IgD-negative memory B cell (primary cell): ENCODE measurements around the gene PPIL4. TPM values are rescaled to one million over a fixed set of nuclear protein-coding genes. Genes with fewer than 3 reads are reported as not detected.
"Not testable (repeated sequence)": the region's sequence is repeated elsewhere in the genome, so short reads cannot be mapped to it uniquely, and the experiment has no call there.

Source experiments
- H3K27ac Mint-ChIP-seq, 3 donors: one replicate each; pipeline ENCODE4 v1.8.0; 2020 to 2022; ENCODE audit warnings: mild to moderate bottlenecking in 3 of 3, mixed read lengths in 3 of 3, moderate library complexity in 1 of 3
- H3K27me3 Mint-ChIP-seq: one replicate; pipeline ENCODE4 v1.8.0; 2021; ENCODE audit warnings: mixed read lengths
- H3K36me3 Mint-ChIP-seq: one replicate; pipeline ENCODE4 v1.8.0; 2020; ENCODE audit warnings: mild to moderate bottlenecking, mixed read lengths
- H3K4me1 Mint-ChIP-seq, 3 donors: one replicate each; pipeline ENCODE4 v1.8.0; 2020 to 2022; ENCODE audit warnings: mixed read lengths in 3 of 3, mild to moderate bottlenecking in 1 of 3
- H3K4me3 Mint-ChIP-seq, 4 donors: one replicate each; pipeline ENCODE4 v1.8.0; 2020 to 2022; ENCODE audit warnings: mild to moderate bottlenecking in 4 of 4, mixed read lengths in 4 of 4, moderate library complexity in 3 of 4
- H3K9me3 Mint-ChIP-seq, 3 donors: one replicate each; pipeline ENCODE4 v1.8.0; 2020 to 2021; ENCODE audit warnings: mixed read lengths in 3 of 3, mild to moderate bottlenecking in 1 of 3
- polyA plus RNA-seq: library from polyadenylated mRNA; unstranded; fragments of 300-500 nt; fragmentation: Illumina TruSeq; gene quantifications from one replicate; pipeline ENCODE4 v1.2.3, GENCODE V29; 2021

PPIL4 gene
- polyA plus RNA-seq, 1 donor from 2014 or later: 11.1 TPM

DNA sequence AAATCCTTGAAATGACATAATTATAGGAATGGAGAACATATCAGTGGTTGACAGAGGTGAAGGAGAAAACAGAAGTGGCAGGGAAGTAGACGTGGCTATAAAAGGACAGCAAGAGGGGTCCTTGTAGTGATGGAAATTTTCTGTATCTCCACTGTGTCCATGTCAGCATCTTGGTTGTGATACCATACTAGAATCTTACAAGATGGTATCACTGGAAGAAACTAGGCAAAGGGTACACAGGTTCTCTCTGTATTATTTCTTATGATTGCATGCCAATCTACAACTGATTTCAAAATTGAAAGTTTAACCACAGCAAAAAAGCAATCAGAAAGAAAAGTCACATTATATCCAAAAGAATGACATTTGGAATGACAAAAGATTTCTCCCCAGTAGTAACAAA lies 44.6 kb downstream of the PPIL4 start:
- Mint-ChIP-seq H3K4me1 (peaks cover 7 to 8% (median 7%) of the 10 kb centered on the region in 3 donors), H3K27ac (peak overlapping the region in 1 of 3 donors; percentile 48), H3K36me3 (peaks cover 7% of the 10 kb centered on the region), H3K4me3 (no peak overlapping the region), H3K27me3 (no peaks in the 10 kb centered on the region), H3K9me3 (no peaks in the 10 kb centered on the region)

DNA sequence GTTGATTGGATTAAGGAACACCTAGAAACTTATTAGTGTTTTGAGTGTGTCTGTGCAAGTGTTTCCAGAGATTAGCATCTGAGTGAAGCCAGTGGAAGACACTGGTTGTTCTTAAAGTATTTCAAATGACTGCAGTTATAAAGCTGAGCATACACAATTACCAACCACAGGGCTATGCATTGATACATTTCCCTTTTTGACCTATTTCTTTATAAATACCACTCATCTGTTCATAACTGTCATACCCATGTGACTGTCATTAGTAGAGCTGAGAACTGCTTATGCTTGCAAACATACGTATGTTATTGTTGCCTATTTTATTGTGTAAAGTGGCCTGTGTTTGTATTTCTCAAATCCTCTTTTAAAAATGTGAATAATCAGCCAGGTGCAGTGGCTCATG lies 45.7 kb downstream of the PPIL4 start:
- Mint-ChIP-seq H3K27me3 (no peaks in the 10 kb centered on the region), H3K4me1 (peaks cover 13 to 16% (median 14%) of the 10 kb centered on the region in 3 donors), H3K36me3 (no peaks in the 10 kb centered on the region), H3K9me3 (no peaks in the 10 kb centered on the region), H3K4me3 (no peak overlapping the region), H3K27ac (peak overlapping the region; percentile 16 to 76 (median 25))

DNA sequence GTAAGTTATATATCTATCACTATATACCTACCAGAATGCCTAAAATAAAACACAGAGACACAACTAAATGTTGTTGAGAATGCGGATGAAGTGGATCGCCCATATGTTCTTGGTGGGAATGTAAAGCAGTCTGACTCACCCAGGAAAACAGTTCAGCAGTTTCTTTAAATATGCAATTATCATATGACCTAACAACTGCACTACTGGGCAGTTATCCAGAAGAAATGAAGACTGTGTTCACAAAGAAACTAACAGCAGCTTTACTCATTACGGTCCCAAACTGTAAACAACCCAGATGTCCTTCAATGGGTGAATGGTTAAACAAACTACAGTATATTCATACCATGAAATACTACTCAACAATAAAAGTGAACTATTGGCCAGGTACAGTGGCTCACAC lies 46.8 kb downstream of the PPIL4 start:
- no peaks in the 10 kb centered on the region for H3K9me3 Mint-ChIP-seq
- H3K27ac Mint-ChIP-seq: peak overlapping the region in 1 of 3 donors; percentile 67
- no peaks in the 10 kb centered on the region for H3K36me3 Mint-ChIP-seq
- H3K4me1 Mint-ChIP-seq: peaks cover 21 to 26% (median 22%) of the 10 kb centered on the region in 3 donors
- H3K4me3 Mint-ChIP-seq: no peak overlapping the region
- no peaks in the 10 kb centered on the region for H3K27me3 Mint-ChIP-seq

DNA sequence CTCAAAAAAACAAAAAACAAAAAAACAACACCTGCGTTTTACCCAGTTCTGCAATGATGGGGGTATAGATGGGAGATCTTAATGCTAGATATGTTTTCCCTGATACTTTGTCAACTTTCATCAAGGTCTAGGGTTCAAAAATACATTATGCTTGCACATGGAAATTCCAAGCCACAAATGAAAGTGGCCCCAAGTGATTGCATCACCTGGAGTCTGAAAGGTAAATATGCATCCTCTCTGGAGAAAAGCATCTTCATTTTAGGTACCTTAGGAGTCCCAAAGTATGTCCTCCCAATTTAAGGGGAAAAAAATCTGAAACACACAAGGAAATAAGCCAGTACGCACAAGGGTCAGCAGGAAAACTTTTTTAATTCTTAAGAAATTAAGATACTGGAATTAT lies 48.5 kb downstream of the PPIL4 start:
- Mint-ChIP-seq H3K27me3 (no peaks in the 10 kb centered on the region), H3K4me1 (peaks cover 31 to 35% (median 33%) of the 10 kb centered on the region in 3 donors), H3K4me3 (no peak overlapping the region), H3K9me3 (no peaks in the 10 kb centered on the region), H3K27ac (peak overlapping the region in 1 of 3 donors; percentile 90), H3K36me3 (no peaks in the 10 kb centered on the region)

DNA sequence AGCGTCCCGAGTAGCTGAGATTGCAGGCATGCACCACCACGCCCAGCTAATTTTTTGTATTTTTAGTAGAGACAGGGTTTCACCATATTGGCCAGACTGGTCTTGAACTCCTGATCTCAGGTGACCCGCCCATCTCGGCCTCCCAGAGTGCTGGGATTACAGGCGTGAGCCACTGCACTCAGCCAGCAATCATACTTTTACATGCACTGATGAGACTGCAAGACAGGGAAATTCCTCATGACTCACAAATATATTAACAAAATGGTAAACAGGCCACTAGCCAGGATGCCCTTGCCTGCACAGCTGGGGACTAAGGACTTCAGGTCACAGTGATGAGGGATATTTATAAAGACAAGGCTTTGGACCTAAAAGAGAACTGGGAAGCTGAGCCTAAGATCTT lies 49.2 kb downstream of the PPIL4 start:
- H3K9me3 Mint-ChIP-seq, H3K27me3 Mint-ChIP-seq, H3K36me3 Mint-ChIP-seq: not testable (repeated sequence)
- Mint-ChIP-seq H3K4me3 (peak overlapping the region in 2 of 4 donors; percentile 68 to 84), H3K4me1 (peaks cover 31 to 35% (median 33%) of the 10 kb centered on the region in 3 donors), H3K27ac (peak overlapping the region; percentile 26 to 97 (median 78))

DNA sequence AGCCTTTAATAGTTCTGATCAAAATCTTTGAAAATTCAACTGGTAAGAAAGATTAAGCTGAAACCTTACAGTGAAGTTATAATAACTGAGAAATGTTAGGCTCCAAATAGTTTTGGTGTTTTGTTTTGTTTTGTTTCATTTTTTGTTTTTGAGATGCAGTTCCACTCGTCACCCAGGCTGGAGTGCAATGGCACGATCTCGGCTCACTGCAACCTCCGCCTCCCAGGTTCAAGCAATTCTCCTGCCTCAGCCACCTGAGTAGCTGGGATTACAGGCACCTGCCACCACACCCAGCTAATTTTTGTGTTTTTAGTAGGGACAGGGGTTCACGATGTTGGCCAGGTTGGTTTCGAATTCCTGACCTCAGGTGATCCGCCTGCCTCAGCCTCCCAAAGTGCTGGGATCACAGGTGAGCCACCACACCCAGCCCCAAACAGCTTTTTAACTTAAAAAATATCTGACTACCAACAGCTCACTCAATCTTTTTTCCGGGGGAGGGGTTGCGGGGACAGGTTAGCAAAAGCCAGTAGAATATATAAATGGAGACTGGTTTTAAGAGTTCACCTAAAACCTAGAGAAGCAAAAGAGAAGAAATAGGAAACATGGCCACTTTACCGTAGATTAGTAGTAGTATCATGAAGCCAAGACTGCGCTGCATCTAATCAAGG lies 50.4 kb downstream of the PPIL4 start:
- Mint-ChIP-seq H3K4me1 (peaks cover 31 to 37% (median 35%) of the 10 kb centered on the region in 3 donors), H3K4me3 (peak overlapping the region; percentile 58 to 84 (median 70)), H3K27ac (peak overlapping the region; percentile 78 to 97 (median 90))
- H3K36me3 Mint-ChIP-seq, H3K9me3 Mint-ChIP-seq, H3K27me3 Mint-ChIP-seq: not testable (repeated sequence)

DNA sequence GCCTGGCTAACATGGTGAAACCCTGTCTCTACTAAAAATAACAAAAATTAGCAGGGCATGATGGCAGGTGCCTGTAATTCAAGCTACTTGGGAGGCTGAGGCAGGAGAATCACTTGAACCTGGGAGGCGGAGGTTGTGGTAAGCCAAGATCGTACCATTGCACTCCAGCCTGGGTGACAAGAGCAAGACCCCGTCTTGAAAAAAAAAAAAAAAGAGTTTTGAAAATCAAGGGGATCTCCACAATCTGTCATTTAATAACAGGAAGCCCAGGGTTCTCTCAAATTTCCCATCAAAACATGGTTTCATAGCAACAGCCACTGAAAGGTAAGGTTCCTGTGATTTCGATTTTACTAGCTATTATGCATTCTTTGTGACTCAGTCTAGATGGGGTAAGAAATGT lies 51.0 kb downstream of the PPIL4 start:
- Mint-ChIP-seq H3K4me1 (peaks cover 31 to 40% (median 39%) of the 10 kb centered on the region in 3 donors), H3K4me3 (peak overlapping the region; percentile 45 to 84 (median 65)), H3K27ac (peak overlapping the region; percentile 78 to 97 (median 90))
- H3K9me3 Mint-ChIP-seq, H3K27me3 Mint-ChIP-seq, H3K36me3 Mint-ChIP-seq: not testable (repeated sequence)

DNA sequence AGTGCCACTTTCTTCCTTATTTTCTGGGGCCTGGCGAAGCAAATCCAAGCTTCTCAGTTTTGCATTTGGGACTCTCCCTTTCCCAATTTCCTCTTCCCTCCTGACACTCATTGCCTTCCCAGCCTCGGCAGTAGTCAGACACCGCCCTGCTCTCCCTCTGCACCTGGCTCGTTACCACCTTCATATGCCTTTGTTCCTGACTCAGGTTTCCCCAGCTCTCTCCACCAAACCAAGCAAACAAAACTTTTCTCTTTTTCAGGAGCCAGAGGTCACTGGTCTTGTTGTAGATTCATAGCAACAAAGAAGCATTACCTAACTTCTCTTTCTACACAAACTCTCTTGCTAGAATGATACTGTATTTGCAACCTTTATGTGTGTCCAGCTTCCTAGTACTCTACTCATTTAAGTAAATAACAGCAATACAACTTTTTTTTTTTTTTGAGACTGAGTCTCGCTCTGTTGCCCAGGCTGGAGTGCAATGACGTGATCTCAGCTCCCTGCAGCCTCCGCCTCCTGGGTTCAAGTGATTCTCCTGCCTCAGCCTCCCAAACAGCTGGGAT lies 52.0 kb downstream of the PPIL4 start:
- Mint-ChIP-seq H3K4me1 (peaks cover 31 to 47% (median 42%) of the 10 kb centered on the region in 3 donors), H3K27me3 (no peaks in the 10 kb centered on the region), H3K27ac (peak overlapping the region; percentile 61 to 97 (median 78)), H3K9me3 (no peaks in the 10 kb centered on the region), H3K4me3 (peak overlapping the region in 3 of 4 donors; percentile 6 to 73 (median 45)), H3K36me3 (no peaks in the 10 kb centered on the region)

DNA sequence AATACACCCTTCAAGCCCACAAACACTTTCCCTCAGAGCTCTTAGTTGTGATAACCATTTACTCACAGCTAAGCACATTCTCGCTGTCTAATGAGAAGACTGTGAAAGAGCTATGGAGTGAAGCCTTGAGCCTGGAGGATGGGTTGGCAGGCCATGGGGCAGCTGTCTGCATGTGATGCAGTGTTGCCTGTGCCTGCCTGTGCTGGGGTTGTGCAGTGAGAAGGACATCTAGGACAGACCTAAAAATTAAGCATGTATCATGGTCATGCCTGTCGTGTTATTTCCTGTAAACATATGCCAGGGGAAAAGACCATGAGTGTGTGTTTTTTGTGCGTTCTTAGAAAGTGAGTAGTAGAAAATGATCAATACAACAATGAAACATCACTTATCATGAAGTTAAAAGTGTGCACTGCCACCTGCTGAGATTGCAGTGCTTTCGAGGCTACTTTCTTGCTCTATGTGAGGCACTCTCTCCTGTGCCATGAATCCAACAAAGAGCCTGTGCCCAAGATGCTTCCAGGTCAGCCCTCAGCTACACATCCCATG lies 53.0 kb downstream of the PPIL4 start:
- Mint-ChIP-seq H3K36me3 (no peaks in the 10 kb centered on the region), H3K27me3 (no peaks in the 10 kb centered on the region), H3K9me3 (no peaks in the 10 kb centered on the region), H3K4me1 (peaks cover 34 to 52% (median 47%) of the 10 kb centered on the region in 3 donors), H3K27ac (peak overlapping the region in 2 of 3 donors; percentile 5 to 78), H3K4me3 (peak overlapping the region in 1 of 4 donors; percentile 22)

DNA sequence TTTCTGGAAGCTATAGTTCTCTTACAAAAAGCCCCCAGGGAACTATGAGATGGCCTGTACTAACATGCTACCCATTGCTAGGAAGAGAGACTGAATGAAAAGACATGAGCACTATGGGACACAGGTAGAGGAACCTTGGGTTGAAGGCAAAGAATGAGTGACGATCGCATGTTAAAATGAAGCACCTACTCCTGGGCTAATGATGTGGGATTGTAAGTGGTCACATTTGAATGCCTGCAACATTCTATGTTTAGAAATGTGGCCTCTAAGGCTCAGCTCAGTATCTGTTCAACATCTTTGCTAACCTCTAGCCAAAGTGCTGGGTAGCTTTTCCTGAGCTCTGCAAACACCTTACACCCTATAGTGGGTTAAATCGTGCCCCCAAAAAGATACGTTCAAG lies 55.9 kb downstream of the PPIL4 start:
- Mint-ChIP-seq H3K27ac (peak overlapping the region in 1 of 3 donors; percentile 68), H3K9me3 (no peaks in the 10 kb centered on the region), H3K27me3 (no peaks in the 10 kb centered on the region), H3K4me1 (peaks cover 34 to 52% (median 43%) of the 10 kb centered on the region in 3 donors), H3K36me3 (no peaks in the 10 kb centered on the region), H3K4me3 (peak overlapping the region in 1 of 4 donors; percentile 25)

DNA sequence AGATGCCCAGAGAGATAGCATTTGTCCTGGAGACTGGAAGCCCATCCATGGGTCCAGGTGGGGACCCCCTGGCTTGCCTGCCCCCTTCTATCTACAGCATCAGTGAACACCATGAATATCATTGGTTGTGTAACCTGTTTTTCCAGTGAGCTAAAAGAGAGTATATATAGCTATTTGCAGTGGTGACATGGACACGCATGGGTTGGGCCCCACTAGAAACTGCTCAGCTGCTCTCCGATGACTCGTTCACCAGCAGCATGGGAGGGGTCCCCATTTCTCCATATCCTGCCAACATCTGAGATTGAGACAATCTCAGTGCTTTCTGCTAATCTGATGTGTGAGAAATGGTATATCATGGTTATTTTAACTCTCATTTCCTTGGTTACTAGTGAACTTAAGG lies 57.0 kb downstream of the PPIL4 start:
- Mint-ChIP-seq H3K27me3 (no peaks in the 10 kb centered on the region), H3K27ac (peak overlapping the region; percentile 40 to 87 (median 41)), H3K4me1 (peaks cover 26 to 47% (median 37%) of the 10 kb centered on the region in 3 donors), H3K9me3 (no peaks in the 10 kb centered on the region), H3K4me3 (peak overlapping the region in 3 of 4 donors; percentile 14 to 81 (median 74)), H3K36me3 (no peaks in the 10 kb centered on the region)

DNA sequence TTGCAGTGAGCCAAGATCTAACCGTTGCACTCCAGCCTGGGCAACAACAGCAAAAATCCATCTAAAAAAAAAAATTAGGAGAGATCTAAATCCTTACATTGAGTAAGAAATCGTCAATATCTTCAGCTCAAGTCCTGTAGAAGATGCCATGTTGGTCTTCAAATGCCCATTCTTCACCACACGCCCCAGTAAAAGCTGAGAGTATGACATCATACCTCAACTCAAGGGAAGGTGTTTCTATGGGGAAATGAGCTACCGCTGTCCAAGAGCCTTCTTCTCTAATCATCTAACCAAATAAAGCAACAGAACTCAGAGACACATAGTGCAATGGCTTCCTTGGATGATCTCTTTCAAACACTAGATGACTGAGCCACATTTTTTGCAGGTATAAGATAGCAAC lies 58.5 kb downstream of the PPIL4 start:
- peak overlapping the region; percentile 62 to 88 (median 71) for H3K27ac Mint-ChIP-seq
- H3K36me3 Mint-ChIP-seq: peaks cover under 1% of the 10 kb centered on the region
- H3K9me3 Mint-ChIP-seq: no peaks in the 10 kb centered on the region
- H3K4me3 Mint-ChIP-seq: peak overlapping the region in 3 of 4 donors; percentile 9 to 56 (median 50)
- peaks cover 27 to 40% (median 33%) of the 10 kb centered on the region in 3 donors for H3K4me1 Mint-ChIP-seq
- no peaks in the 10 kb centered on the region for H3K27me3 Mint-ChIP-seq

DNA sequence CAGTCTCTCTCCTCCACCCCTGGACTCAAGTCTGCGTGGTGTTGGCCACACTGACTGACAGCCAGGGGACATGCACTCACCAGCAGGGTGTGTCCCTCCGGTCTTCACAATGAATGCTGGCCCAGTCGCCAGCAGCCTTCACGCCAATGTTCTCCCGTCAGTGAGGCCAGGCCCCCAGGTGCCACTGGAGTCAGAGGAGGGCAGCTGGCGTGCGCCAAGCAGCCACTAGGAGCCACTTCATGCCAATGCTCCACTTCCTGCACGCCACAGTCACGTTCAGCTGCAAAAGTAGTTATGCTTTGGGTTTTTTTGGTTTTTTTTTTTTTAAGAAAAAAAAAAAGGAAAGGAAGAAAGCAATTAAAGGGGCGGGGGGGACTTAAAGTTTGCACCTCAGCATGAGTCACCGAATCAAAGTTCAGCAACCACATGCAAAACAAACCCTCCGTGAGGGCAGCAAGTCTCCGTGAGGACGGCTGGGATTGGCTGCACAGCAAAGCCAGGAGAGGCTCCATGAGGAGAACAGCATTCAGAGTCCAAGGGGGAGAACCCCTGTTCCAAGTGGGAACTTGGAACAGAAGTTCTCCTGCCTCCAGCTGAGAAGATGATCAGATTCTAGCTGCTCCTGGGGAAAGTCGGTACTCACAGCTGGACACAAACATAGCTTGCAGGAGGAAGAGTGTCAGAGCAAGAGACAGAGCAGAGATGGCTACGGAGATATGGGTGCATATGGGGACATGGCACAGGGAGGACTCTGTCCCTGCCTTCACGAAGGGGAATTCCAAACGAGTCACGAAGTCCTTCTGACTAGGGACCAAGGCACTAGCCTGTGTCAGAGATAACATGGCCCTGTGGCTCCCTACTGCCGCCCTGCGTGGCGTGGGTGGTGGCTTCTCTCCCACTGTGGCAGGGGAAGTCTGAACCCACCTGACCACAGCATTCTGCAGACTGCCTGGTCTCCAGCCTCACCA lies 60.8 kb downstream of the PPIL4 start, which contains the start of gene ZC3H12D:
Gene ZC3H12D, minus strand, starts transcription at position 282 of the 968 bp plus-strand sequence. CDS start 10,471 bp downstream, outside the sequence.
- H3K4me3 Mint-ChIP-seq: peak within 1 kb of the TSS; percentile 93 to 100 (median 98)
- H3K36me3 Mint-ChIP-seq: peaks cover 7% of the 10 kb centered on the region
- H3K27me3 Mint-ChIP-seq: no peaks in the 10 kb centered on the region
- H3K9me3 Mint-ChIP-seq: no peaks in the 10 kb centered on the region
- peak within 1 kb of the TSS; percentile 99 to 100 (median 99) for H3K27ac Mint-ChIP-seq
- peaks cover 45 to 50% (median 45%) of the 10 kb centered on the region in 3 donors for H3K4me1 Mint-ChIP-seq

DNA sequence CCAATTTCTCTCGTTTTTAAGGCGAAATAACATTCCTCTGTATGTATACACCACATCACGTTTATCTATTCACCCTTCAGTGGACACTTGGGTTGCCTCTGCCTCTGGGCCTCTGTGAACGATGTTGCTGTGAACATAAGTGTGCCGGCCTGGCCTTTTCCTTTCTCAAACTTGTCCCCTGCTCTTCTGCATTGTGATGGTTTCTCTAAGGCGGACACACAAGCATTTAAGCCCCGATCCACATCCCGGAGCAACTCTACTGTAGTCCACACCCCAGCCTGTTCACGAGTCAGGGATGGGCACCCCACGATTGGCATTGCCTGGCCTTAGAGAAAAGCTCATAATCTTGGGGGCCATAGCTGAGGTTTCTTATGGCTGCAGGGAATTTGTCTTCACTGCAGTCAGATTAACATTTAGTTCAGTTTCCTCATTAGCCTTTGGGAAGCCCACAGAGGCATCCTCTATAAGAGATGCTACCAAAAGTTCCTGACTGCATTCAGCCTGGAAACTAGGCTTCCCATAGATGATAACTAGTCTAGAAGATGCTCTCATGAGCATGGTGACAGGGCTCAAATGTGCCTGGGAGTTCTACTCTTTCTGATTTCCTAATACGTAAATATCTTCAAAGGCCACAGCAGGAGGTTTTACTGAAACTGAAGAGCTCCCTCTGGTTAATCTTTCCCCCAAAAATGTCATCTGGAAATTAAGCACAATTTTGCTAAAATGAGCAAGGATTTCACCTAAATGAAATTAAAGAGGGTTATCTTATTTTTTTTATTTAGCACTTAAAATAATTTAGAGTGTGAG lies 61.8 kb downstream of the PPIL4 start:
- H3K36me3 Mint-ChIP-seq: peaks cover 9% of the 10 kb centered on the region
- H3K4me1 Mint-ChIP-seq: peaks cover 50 to 53% (median 52%) of the 10 kb centered on the region in 3 donors
- peak overlapping the region; percentile 99 to 100 (median 99) for H3K27ac Mint-ChIP-seq
- H3K4me3 Mint-ChIP-seq: peak overlapping the region; percentile 93 to 100 (median 98)
- no peaks in the 10 kb centered on the region for H3K9me3 Mint-ChIP-seq
- H3K27me3 Mint-ChIP-seq: no peaks in the 10 kb centered on the region
